HUES64 (cell line): ENCODE measurements around the gene HNRNPCL4. TPM values are rescaled to one million over a fixed set of nuclear protein-coding genes. Genes with fewer than 3 reads are reported as not detected.
"Not testable (repeated sequence)": the region's sequence is repeated elsewhere in the genome, so short reads cannot be mapped to it uniquely, and the experiment has no call there.

Experiments used
- H3K27ac ChIP-seq: 2 replicates; pipeline ENCODE4 v1.7.0; 2013; ENCODE audit warnings: low read depth, low read length, inconsistent platforms
- H3K27me3 ChIP-seq: 2 replicates; pipeline ENCODE4 v1.6.1; 2013; ENCODE audit warnings: mild to moderate bottlenecking, low read length; ENCODE audit not compliant: insufficient read depth
- H3K36me3 ChIP-seq: 2 replicates; pipeline ENCODE4 v1.6.1; 2013; ENCODE audit warnings: mild to moderate bottlenecking, low read length; ENCODE audit not compliant: insufficient read depth
- H3K4me1 ChIP-seq: 2 replicates; pipeline ENCODE4 v1.6.1; 2013; ENCODE audit warnings: mild to moderate bottlenecking, low read length, moderate library complexity; ENCODE audit not compliant: insufficient read depth
- H3K4me3 ChIP-seq: 2 replicates; pipeline ENCODE4 v1.5.1; 2013; ENCODE audit warnings: mild to moderate bottlenecking, low read length, moderate library complexity
- H3K9ac ChIP-seq: 2 replicates; pipeline ENCODE4 v1.6.1; 2013; ENCODE audit warnings: mild to moderate bottlenecking, low read depth, low read length
- H3K9me3 ChIP-seq: 2 replicates; pipeline ENCODE4 v1.6.1; 2013; ENCODE audit warnings: low read depth, low read length; ENCODE audit not compliant: insufficient read depth
- WGBS: fragments of 150-250, 120-280 bp; methylation state at CpG from one replicate; pipeline ENCODE4 v1.1.7; 2013; ENCODE audit warnings: missing lambda C conversion rate; 5-methylcytosine and 5-hydroxymethylcytosine counted together
- polyA plus RNA-seq, 2 experiments: library from polyadenylated mRNA; stranded (reverse); fragments of 50-300 nt; gene quantifications; one replicate each; pipeline ENCODE4 v1.2.3, GENCODE V29; 2013

HNRNPCL4 gene
- not detected for polyA plus RNA-seq (2013, experiment 1 of 2)
- not detected for polyA plus RNA-seq (2013, experiment 2 of 2)

- not testable (repeated sequence) for H3K4me3 ChIP-seq, H3K27ac ChIP-seq, H3K36me3 ChIP-seq, H3K27me3 ChIP-seq, H3K9me3 ChIP-seq, H3K4me1 ChIP-seq, H3K9ac ChIP-seq
- WGBS: no CpG with 5 or more reads among the region's 8 CpGs
These were observed at the start of gene HNRNPCL4 for GRCh38 chr1:13165531-13165930. HNRNPCL4 (minus strand) TSS chr1:13165631; CDS start chr1:13165467, 164 bp downstream.

GRCh38 chr1:13208712-13209111, 43.3 kb upstream of the HNRNPCL4 start:
- H3K4me3 ChIP-seq, H3K9ac ChIP-seq, H3K27me3 ChIP-seq, H3K4me1 ChIP-seq, H3K9me3 ChIP-seq, H3K27ac ChIP-seq, H3K36me3 ChIP-seq: not testable (repeated sequence)
- WGBS: no CpG with 5 or more reads among the region's 9 CpGs

- not testable (repeated sequence) for H3K36me3 ChIP-seq, H3K27ac ChIP-seq, H3K9ac ChIP-seq, H3K4me1 ChIP-seq, H3K27me3 ChIP-seq, H3K4me3 ChIP-seq, H3K9me3 ChIP-seq
- no CpG with 5 or more reads among the region's 5 CpGs for WGBS
These were observed 35.9 kb upstream of the HNRNPCL4 start, which contains the start of gene PRAMEF13 for GRCh38 chr1:13201309-13201708. PRAMEF13 (minus strand) TSS chr1:13201409; CDS start chr1:13199589, 1,820 bp downstream.

- H3K9me3 ChIP-seq, H3K4me1 ChIP-seq, H3K9ac ChIP-seq, H3K27ac ChIP-seq, H3K4me3 ChIP-seq, H3K36me3 ChIP-seq, H3K27me3 ChIP-seq: not testable (repeated sequence)
- no CpG with 5 or more reads among the region's 2 CpGs for WGBS
These were observed 6.1 kb upstream of the HNRNPCL4 start, which contains the start of gene PRAMEF9 for GRCh38 chr1:13171548-13171947. PRAMEF9 (plus strand) TSS chr1:13171848; CDS start chr1:13175281, 3,433 bp downstream.

GRCh38 chr1:13155909-13156308, 9.5 kb downstream of the HNRNPCL4 start, which contains the start of gene PRAMEF26:
PRAMEF26 (minus strand) TSS chr1:13156009; CDS start chr1:13153095, 2,914 bp downstream.
- not testable (repeated sequence) for H3K4me1 ChIP-seq, H3K4me3 ChIP-seq, H3K36me3 ChIP-seq, H3K9me3 ChIP-seq, H3K9ac ChIP-seq, H3K27me3 ChIP-seq, H3K27ac ChIP-seq
- no CpG with 5 or more reads among the region's 5 CpGs for WGBS

GRCh38 chr1:13116754-13117153, 48.7 kb downstream of the HNRNPCL4 start, which contains the start of gene HNRNPCL2:
HNRNPCL2 (minus strand) TSS chr1:13116854; CDS start chr1:13116400, 454 bp downstream.
- not testable (repeated sequence) for H3K9ac ChIP-seq, H3K36me3 ChIP-seq, H3K4me3 ChIP-seq, H3K27ac ChIP-seq, H3K27me3 ChIP-seq, H3K4me1 ChIP-seq
- peaks cover 77% of the 10 kb centered on the region for H3K9me3 ChIP-seq
- no CpG with 5 or more reads among the region's 6 CpGs for WGBS
